ENCODE results near the gene NFATC1.

The NFATC1 gene

DNA sequence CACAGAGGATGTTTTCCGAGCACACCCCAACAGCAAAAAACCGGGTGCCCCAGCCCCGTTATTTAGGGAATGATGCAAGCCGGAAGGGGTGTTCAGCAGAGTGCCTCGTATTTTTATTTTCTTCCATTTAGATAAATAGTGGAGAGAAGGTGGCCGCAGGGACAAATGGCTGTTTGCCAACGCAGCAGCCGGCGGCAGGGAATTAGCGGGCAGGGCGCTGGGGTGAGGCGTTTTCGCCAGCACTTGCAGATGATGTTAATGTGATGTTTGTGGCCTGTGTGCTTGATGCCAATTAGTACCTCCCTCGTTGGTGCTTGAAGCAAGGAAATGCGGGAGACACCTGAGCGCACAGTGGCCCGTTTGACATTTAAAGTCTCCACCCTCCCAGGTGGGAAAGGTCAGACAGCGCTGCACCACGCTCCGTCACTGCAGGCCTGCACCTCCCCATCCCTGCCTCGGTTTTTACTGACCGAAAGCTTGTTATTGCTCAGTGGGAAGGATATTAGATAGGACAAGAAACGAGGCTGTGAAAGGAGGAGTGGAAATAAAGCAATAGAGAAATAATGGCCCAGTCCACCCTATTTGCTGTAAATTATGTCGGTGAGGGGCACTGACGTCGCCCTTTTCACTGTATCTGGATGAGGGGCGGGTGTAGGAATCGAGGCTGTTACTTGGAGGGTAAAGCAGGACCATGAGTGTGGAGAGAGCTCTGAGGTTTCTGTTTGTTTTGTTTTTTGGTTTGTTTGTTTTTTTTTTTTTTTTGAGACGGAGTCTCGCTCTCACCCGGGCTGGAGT is 39.1 kb downstream of the NFATC1 start:
- CTCF ChIA-PET = interaction anchor here (1.0 to 1.6 kb wide), 2 partner anchors 38 to 41 kb away, joined by 4 to 5 read pairs; partner anchors contain the start of gene NFATC1
- POLR2A ChIA-PET = interaction anchor here (1.6 kb wide), 1 partner anchor 30 kb away, joined by 4 read pairs; no protein-coding TSS in a partner anchor
- DNase-seq (ENCODE audit: extremely low spot score) = no peak
- TF ChIP-seq, protein P1, sequence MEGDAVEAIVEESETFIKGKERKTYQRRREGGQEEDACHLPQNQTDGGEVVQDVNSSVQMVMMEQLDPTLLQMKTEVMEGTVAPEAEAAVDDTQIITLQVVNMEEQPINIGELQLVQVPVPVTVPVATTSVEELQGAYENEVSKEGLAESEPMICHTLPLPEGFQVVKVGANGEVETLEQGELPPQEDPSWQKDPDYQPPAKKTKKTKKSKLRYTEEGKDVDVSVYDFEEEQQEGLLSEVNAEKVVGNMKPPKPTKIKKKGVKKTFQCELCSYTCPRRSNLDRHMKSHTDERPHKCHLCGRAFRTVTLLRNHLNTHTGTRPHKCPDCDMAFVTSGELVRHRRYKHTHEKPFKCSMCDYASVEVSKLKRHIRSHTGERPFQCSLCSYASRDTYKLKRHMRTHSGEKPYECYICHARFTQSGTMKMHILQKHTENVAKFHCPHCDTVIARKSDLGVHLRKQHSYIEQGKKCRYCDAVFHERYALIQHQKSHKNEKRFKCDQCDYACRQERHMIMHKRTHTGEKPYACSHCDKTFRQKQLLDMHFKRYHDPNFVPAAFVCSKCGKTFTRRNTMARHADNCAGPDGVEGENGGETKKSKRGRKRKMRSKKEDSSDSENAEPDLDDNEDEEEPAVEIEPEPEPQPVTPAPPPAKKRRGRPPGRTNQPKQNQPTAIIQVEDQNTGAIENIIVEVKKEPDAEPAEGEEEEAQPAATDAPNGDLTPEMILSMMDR (IDR thresholded peaks at IDR 0.05; ENCODE audit: control extremely low read depth, extremely low read depth, low read depth, missing control alignments) = no peak

DNA sequence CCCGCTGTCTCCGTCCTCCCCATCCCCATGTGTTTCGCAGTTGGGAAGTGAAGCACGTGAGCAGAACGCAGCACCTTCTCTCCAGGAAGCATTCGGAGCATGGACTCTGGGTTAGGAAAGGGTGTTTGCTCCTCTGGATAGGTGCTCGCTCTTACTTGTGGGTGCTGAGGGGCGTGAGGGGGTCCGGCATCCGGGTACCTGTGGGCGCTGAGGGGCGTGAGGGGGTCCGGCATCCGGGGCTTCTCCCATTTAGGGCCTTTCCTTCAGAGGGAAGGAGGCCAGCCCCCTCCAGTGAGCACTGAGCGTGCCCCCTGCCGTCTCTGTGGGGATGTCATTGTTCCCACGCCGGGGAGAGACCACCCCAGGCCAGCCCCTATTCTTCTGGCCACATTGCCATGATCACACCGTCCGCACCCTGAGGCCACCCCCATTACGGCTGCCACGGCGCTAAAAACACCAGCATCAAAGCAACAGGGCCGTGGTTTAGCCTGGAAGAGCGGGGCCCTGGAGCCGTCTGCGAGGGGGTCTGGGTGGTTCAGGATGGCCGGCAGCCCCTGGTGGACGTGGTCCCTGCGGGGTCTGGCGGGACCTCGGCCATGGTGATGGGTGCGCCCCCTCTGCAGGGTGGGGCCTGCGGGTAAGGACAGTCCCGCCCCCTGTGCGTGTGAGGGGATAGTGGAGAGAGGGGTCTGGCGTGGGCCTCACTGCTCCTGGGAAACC is 41.0 kb downstream of the NFATC1 start:
- DNase-seq (ENCODE audit: extremely low spot score) = no peak
- ChIA-PET POLR2A (interaction anchor here (1.6 kb wide), 1 partner anchor 32 kb away, joined by 4 read pairs; no protein-coding TSS in a partner anchor), CTCF (interaction anchor here (0.8 to 1.6 kb wide), 4 partner anchors 10 to 57 kb away, joined by 3 to 5 read pairs (median 3); partner anchors contain the start of gene NFATC1)
- TF ChIP-seq, protein P1 (IDR thresholded peaks at IDR 0.05; ENCODE audit: control extremely low read depth, extremely low read depth, low read depth, missing control alignments) = no peak

DNA sequence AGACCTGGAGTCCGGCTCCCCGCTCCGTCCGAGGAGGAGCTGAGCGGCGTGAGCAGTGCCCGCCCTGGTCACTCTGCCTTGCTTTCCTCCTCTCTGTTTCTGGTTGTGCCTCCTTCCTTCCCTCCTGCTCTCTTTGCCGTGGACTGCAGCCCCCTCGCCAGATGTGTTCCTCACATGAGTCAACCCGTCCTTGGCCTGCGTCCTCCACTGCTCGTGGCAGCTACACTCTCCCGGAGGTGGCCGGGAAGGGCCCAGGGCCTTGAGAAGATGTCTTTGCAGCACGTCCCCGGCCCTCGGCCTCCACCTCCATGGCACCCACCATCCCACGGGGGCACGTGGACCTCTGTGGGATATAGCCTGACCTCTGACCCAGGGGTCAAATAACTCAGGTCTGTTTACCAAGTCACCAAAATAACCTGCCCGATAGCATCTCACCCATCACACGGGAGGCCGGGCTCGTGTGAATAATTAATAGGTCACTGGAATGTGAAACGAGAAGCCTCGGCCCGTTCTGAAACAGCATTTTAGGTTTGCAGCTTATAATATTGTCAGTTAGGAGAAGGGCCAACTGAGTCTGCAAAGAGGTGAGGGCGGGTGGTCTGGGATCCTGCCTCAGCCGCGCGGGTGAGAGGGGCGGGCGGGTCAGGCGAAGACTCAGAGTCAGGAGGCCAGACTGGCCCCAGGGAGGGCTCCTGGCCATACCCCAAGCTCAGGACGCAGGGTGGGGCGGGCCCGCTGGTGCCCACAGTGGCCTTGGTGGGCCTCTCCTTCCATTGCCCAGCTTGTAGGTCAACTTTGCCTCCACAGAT is 42.6 kb downstream of the NFATC1 start:
- TF ChIP-seq, protein P1 (IDR thresholded peaks at IDR 0.05; ENCODE audit: control extremely low read depth, extremely low read depth, low read depth, missing control alignments) = no peak
- no peak for DNase-seq (ENCODE audit: extremely low spot score)
- CTCF ChIA-PET = interaction anchor here (0.9 to 1.5 kb wide), 5 partner anchors 11 to 70 kb away, joined by 3 read pairs; no protein-coding TSS in a partner anchor
- POLR2A ChIA-PET = no interaction called here

DNA sequence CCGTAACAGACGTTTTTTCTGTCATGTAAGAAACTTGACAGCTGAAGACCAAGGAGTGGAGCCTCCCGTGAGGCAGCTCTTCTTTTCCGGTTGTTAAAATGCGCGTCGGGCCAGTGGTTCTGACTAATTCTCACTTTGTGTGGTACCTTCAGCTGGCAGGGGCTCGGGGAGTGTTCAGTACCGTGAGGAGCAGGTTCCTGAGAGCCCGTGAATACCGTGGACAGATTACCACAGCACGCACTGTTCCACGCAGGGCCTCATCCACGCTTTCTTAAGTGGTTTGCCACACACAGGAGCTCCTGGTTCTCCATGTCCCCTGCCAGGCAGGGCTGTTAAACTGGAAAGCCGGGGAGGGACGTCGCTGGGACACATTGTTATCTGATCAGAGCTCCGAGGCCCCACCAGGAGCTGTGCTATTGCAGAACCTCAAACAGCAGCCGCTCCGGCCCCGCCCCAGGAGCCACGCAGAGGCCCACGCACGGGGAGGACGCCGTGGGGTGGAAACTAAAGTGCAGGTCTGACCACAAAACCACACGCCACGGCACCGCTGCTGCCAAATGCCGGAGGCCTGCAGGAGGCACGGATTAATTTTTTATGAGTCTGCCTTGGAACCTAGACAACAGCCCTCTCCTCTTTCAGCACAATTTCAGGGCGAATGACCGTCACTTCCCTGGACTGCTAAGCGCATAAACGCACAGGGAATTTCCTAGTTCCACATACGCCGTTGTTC is 43.3 kb downstream of the NFATC1 start:
- no peak for DNase-seq (ENCODE audit: extremely low spot score)
- ChIA-PET CTCF (interaction anchor here (1.0 to 1.5 kb wide), 3 partner anchors 10 to 60 kb away, joined by 3 read pairs; no protein-coding TSS in a partner anchor), POLR2A (no interaction called here)
- TF ChIP-seq, protein P1 (IDR thresholded peaks at IDR 0.05; ENCODE audit: control extremely low read depth, extremely low read depth, low read depth, missing control alignments) = no peak

DNA sequence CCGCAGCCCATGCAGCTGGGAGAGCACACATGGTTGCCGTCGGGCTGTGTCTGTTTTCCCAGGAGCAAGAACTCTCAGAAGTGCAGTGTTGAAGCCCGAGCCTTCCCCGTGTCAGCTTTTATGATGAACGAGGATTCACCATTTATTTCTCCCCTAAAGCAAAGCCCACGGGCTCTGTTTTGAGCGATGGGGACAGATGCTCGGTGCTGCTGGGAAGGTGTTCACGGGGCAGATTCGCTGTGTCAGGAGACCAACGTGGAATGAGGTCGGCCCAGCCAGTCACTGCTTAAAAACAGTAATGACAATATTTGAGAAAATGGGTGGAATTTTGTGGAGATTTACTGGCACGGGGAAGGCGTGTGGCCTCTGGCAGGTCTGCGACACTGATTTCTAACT is 43.9 kb downstream of the NFATC1 start:
- ChIA-PET CTCF (interaction anchor here (1.1 kb wide), 1 partner anchor 10 kb away, joined by 3 read pairs; no protein-coding TSS in a partner anchor), POLR2A (no interaction called here)
- TF ChIP-seq, protein P1 (IDR thresholded peaks at IDR 0.05; ENCODE audit: control extremely low read depth, extremely low read depth, low read depth, missing control alignments) = no peak
- no peak for DNase-seq (ENCODE audit: extremely low spot score)

Measured in GM10248 (cell line).